Esophagus squamous epithelium (tissue), 5 donors: ENCODE data around the gene CLPTM1L. TPM values are rescaled to one million over a fixed set of nuclear protein-coding genes. Genes with fewer than 3 reads are reported as not detected.

ENCODE experiments used
- DNase-seq: peaks from one replicate; lab custom pipeline; 2025; lab: John Stamatoyannopoulos, UW
- H3K27ac ChIP-seq, 4 donors: fragments of 200-600 bp; sonication (generic); one replicate each; pipeline ENCODE4 v1.5.1; 2016 to 2019; ENCODE audit warnings: mild to moderate bottlenecking in 1 of 4
- H3K27me3 ChIP-seq, 4 donors: fragments of 200-600 bp; sonication (generic); 1 replicate in 3 of 4; 2 replicates in 1 of 4; pipeline versions ENCODE4 v1.5.1 to v1.6.0; 2017 to 2021; ENCODE audit warnings: antibody characterized with exemption in 1 of 4
- H3K36me3 ChIP-seq, 3 donors: fragments of 200-600 bp; sonication (generic); one replicate each; pipeline ENCODE4 v1.5.1; 2016 to 2019
- H3K4me1 ChIP-seq, 3 donors: fragments of 200-600 bp; sonication (generic); one replicate each; pipeline ENCODE4 v1.5.1; 2017 to 2019
- H3K4me3 ChIP-seq, 4 donors: fragments of 200-600 bp; sonication (generic); 1 replicate in 3 of 4; 2 replicates in 1 of 4; pipeline ENCODE4 v1.5.1; 2016 to 2019; ENCODE audit warnings: mild to moderate bottlenecking in 2 of 4, moderate library complexity in 1 of 4
- H3K9me3 ChIP-seq, 3 donors: fragments of 200-600 bp; sonication (generic); one replicate each; pipeline ENCODE4 v1.5.1; 2016 to 2019
- POLR2A ChIP-seq, 4 donors: fragments of 450-650 bp; IDR thresholded peaks; one replicate each; pipeline ENCODE4 v1.6.1; 2017; ENCODE audit warnings: antibody characterized with exemption in 4 of 4, mild to moderate bottlenecking in 4 of 4, moderate library complexity in 3 of 4
- WGBS, 2 donors: methylation state at CpG; one replicate each; pipeline ENCODE4 v1.1.5; 2018; 5-methylcytosine and 5-hydroxymethylcytosine counted together
- intact Hi-C: fragments of 100-400 bp; cut with DNase I; formaldehyde crosslinking; loops from one replicate; pipeline ENCODE4 v1.15.0; 2022
- total RNA-seq, 4 donors: library from RNA; depleted of rRNA; stranded (reverse); fragments of >200 nt; gene quantifications; one replicate each; pipeline ENCODE4 v1.1.0, GENCODE V29; 2016
- TF ChIP-seq, protein P1 (sequence below), 6 experiments: fragments of 450-650 bp in 4 of 6; fragments of 200-600 bp in 2 of 6; sonication (generic) in 2 of 6; IDR thresholded peaks; one replicate each; pipeline ENCODE4 v1.5.1; 2016 to 2019; ENCODE audit warnings: antibody characterized with exemption in 6 of 6, mild to moderate bottlenecking in 4 of 6, moderate library complexity in 4 of 6
- donor health status: DM: yes; HTN: yes; CAD: no.

Gene CLPTM1L
- total RNA-seq, 4 donors from 2014 or later: 42.8 to 75.2 (median 65.1) TPM

DNA sequence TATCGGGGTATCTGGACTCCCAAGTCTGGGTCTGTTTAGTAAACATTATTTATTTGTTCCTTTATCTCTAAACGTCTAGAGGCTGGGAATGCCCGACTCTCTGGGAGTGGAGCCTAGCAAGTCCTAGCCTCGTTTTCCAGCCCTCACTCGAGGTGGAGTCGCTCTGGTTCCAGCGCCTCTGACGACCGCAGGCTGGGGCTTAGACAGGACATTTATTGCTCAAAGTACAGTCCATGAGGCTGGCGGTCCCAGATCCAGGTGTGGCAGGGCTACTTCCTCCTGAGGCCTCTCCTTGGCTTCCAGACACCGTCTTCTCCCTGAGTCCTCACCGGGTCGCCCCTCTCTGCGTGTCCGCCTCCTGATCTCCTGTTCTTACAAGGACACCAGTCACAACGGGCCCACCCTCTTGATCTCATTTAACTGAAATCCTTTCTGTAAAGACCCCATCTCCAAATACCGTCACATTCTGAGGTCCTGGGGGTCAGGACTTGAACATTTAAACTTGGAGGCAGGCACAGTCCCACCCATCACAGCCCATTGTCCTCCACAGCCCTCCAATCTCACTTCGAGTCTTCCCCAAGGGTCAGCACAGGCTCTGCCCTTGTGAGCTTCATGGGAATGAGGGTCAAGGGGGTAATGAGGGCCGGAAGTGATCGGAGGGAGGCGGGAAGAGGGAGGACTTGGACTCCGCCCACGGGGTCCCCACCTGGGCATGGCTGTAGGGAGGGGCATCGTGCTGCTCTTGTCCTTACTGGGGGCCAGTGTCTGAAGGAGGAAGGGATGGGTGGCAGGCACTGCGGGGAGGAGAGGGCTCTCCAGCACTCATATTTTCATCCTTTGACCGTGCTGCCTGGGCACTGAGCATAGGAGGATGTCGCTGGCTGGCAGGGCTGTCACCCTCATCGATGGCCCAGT lies 12.2 kb upstream of the CLPTM1L start:
- Histone ChIP-seq H3K36me3 (no peaks in the 10 kb centered on the region), H3K27me3 (peaks cover 0 to 68% (median 0%) of the 10 kb centered on the region in 4 donors), H3K4me1 (no peaks in the 10 kb centered on the region), H3K9me3 (no peaks in the 10 kb centered on the region), H3K27ac (no peak overlapping the region), H3K4me3 (no peak overlapping the region)
- intact Hi-C loops: no loop called here
- 63 to 77% methylated on average over 22 to 25 of the region's 28 CpGs for WGBS, 2 donors
- TF ChIP-seq POLR2A (IDR thresholded peaks at IDR 0.05): no peak
- TF ChIP-seq, protein P1, sequence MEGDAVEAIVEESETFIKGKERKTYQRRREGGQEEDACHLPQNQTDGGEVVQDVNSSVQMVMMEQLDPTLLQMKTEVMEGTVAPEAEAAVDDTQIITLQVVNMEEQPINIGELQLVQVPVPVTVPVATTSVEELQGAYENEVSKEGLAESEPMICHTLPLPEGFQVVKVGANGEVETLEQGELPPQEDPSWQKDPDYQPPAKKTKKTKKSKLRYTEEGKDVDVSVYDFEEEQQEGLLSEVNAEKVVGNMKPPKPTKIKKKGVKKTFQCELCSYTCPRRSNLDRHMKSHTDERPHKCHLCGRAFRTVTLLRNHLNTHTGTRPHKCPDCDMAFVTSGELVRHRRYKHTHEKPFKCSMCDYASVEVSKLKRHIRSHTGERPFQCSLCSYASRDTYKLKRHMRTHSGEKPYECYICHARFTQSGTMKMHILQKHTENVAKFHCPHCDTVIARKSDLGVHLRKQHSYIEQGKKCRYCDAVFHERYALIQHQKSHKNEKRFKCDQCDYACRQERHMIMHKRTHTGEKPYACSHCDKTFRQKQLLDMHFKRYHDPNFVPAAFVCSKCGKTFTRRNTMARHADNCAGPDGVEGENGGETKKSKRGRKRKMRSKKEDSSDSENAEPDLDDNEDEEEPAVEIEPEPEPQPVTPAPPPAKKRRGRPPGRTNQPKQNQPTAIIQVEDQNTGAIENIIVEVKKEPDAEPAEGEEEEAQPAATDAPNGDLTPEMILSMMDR (IDR thresholded peaks at IDR 0.05): no peak
- no peak for DNase-seq

DNA sequence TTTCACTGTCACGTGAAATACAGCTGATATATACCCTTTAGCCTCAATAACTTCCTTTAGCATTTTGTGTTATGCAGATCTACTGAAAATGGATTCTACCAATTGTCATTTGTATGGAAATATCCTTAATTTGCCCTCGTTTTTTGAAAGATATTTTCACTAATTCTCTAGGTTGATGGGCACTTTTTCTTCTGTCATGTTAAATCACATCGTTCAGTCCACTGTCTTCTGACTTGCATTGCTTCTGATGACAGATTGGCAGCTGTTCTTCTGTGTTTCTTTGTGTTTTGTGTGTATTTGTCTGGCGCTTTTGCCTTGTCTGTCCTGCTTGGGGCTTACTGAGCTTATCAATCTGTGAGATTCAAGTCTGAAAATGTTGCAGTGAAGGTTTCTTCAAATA lies 9.7 kb upstream of the CLPTM1L start:
- 33 to 38% methylated on average over 4 of the region's 4 CpGs for WGBS, 2 donors
- H3K4me1 ChIP-seq: no peaks in the 10 kb centered on the region
- no peak overlapping the region for H3K27ac ChIP-seq
- H3K27me3 ChIP-seq: peaks cover 0 to 45% (median 0%) of the 10 kb centered on the region in 4 donors
- intact Hi-C loops: no loop called here
- TF ChIP-seq, protein P1 (IDR thresholded peaks at IDR 0.05): no peak
- no peak for TF ChIP-seq POLR2A (IDR thresholded peaks at IDR 0.05)
- no peak for DNase-seq
- no peak overlapping the region for H3K4me3 ChIP-seq
- H3K36me3 ChIP-seq: no peaks in the 10 kb centered on the region
- no peaks in the 10 kb centered on the region for H3K9me3 ChIP-seq

DNA sequence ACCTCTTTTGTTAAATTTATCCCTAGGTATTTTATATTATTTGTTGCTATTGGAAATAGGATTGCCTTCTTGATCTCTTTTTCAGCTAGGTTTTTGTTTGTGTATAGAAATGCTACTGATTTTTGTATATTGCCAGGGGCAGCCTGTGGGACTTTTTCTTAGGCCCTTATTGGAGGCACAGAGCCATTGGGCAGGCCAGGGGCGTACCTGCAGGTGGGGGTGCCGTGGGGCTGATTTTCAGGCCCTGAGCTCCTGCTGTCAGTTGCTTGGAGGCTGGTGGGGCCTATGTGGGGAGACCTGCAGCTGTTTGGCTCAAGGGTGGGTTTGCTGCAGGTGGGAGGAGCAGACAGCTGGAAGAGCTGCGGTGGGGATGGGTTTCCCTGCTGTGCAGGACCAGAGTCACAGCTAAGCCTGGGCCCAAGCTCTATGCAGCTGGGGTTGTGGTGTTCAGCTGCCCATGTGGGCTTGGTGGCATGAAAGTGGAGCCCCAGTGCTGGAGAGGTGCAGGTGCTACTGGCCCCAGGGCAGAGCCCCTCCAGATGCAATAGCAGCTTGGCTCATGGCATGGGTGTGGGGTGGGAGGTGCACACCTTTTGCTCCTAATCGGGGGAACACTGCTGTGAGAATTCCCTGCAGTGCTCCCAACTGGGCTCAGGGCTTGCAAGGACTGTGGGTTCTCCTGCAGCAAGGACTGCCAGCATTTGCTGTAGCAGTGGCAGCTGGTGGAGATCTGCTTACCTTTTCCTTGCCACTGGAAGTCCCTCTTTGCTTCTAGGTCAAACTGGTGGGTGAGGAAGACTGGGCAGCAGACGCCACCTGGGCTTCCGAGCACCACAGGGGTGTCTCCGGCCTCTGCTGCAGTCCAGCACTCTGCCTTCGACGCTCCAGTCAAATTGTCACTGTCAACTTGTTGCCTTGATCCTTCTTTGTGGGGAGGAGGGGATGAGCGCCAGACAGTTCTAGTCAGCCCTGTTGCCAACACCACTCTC lies 7.6 kb upstream of the CLPTM1L start:
- Histone ChIP-seq H3K27ac (no peak overlapping the region), H3K27me3 (peaks cover 0 to 24% (median 0%) of the 10 kb centered on the region in 4 donors), H3K4me1 (no peaks in the 10 kb centered on the region), H3K4me3 (no peak overlapping the region), H3K9me3 (no peaks in the 10 kb centered on the region), H3K36me3 (no peaks in the 10 kb centered on the region)
- WGBS, 2 donors: 76 to 79% methylated on average over 2 to 7 of the region's 10 CpGs
- no peak for TF ChIP-seq POLR2A (IDR thresholded peaks at IDR 0.05)
- TF ChIP-seq, protein P1 (IDR thresholded peaks at IDR 0.05): no peak
- DNase-seq: no peak
- intact Hi-C loops: no loop called here

DNA sequence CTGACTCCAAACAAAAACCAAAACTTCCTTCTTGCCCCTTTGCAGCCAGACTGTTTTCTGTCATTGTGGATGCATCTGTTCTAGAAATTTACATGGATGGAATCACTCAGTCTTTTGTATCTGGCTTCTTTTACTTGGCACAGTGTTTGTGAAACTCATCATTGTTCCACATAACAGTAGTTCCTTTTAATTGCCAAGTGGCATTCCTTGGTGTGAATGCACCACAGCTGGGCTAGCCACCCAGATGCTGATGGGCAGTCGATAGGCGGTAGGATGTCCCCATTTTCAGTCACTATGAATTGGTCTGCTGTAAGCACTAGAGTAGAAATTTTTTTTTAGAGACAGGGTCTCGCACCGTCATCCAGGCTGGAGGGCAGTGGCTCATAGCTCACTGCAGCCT lies 6.3 kb upstream of the CLPTM1L start:
- DNase-seq: no peak
- TF ChIP-seq POLR2A (IDR thresholded peaks at IDR 0.05): no peak
- TF ChIP-seq, protein P1 (IDR thresholded peaks at IDR 0.05): no peak
- no peak overlapping the region for H3K4me3 ChIP-seq
- no peak overlapping the region for H3K27ac ChIP-seq
- no peaks in the 10 kb centered on the region for H3K9me3 ChIP-seq
- H3K27me3 ChIP-seq: peaks cover 0 to 11% (median 0%) of the 10 kb centered on the region in 4 donors
- H3K36me3 ChIP-seq: no peaks in the 10 kb centered on the region
- 78 to 97% methylated on average over 4 of the region's 4 CpGs for WGBS, 2 donors
- H3K4me1 ChIP-seq: peaks cover 0 to 3% (median under 1%) of the 10 kb centered on the region in 3 donors
- intact Hi-C loops: no loop called here
